HCT116 (cell line): ENCODE data around the gene TAF1D. TPM values are rescaled to one million over a fixed set of nuclear protein-coding genes. Genes with fewer than 3 reads are reported as not detected.

Experiments used
- ATAC-seq: fragments of 200-7000 bp; cut with Tn5 transposase; 2 replicates; pipeline ENCODE4 v1.9.1; 2020; ENCODE audit warnings: mild to moderate bottlenecking, moderate library complexity
- BruUV-seq: library from RNA; stranded (reverse); fragments of 400-500 nt; replicated peaks from 2 replicates; lab custom pipeline; 2021; lab: Mats Ljungman, UMichigan
- CTCF ChIA-PET: fragments of 300-600 bp; sonication (Branson Sonifier 250); formaldehyde crosslinking; loops from one replicate; lab custom pipeline; 2021; ENCODE audit warnings: antibody characterized with exemption; lab: Charles Lee
- POLR2A ChIA-PET: fragments of 300-600, 350-600 bp; sonication (Branson Sonifier 250); formaldehyde crosslinking; loops from one replicate; lab custom pipeline; 2021; ENCODE audit warnings: antibody characterized with exemption; lab: Charles Lee
- RAD21 ChIA-PET, 2 experiments: fragments of 300-600 bp; sonication (Branson Sonifier 250); formaldehyde crosslinking; loops; one replicate each; lab custom pipeline; 2023; ENCODE audit warnings: low total read pairs in 2 of 2; ENCODE audit not compliant: uncharacterized antibody in 2 of 2, unreplicated experiment in 2 of 2, low non-redundant PET in 1 of 2; lab: Charles Lee
- DNase-seq: peaks from one replicate; pipeline ENCODE4 v3.0.0-alpha.2; 2010; ENCODE audit warnings: low read depth, low spot score
- H2AFZ ChIP-seq: fragments of 200-600 bp; shearing (Covaris generic), sonication (generic); 2 replicates; pipeline ENCODE4 v1.6.1; 2017; ENCODE audit warnings: low read depth, mixed run types, mixed read lengths, antibody characterized with exemption, low read length; ENCODE audit not compliant: poor library complexity, severe bottlenecking
- H3K27ac ChIP-seq: 2 replicates; pipeline ENCODE4 v1.5.1; 2012; ENCODE audit warnings: low read depth, low read length
- H3K27me3 ChIP-seq: fragments of 200-600 bp; sonication (generic); 2 replicates; pipeline ENCODE4 v1.6.1; 2016; ENCODE audit warnings: mixed run types, low read length, mixed read lengths; ENCODE audit not compliant: insufficient read depth
- H3K36me3 ChIP-seq, 2 experiments: fragments of 200-500 bp in 1 of 2; fragments of 200-600 bp in 1 of 2; sonication (Bioruptor generic) in 1 of 2; sonication (generic) in 1 of 2; 2 replicates each; pipeline versions ENCODE4 v1.5.1 to v1.6.1; 2014 to 2016; ENCODE audit warnings: low read length in 2 of 2, inconsistent platforms in 1 of 2, mixed read lengths in 1 of 2, mixed run types in 1 of 2; ENCODE audit not compliant: insufficient read depth in 2 of 2, control insufficient read depth in 1 of 2
- H3K4me1 ChIP-seq, 2 experiments: fragments of 200-600 bp in 1 of 2; sonication (generic) in 1 of 2; 2 replicates each; pipeline versions ENCODE4 v1.5.1 to v1.6.1; 2012 to 2017; ENCODE audit warnings: low read length in 2 of 2, inconsistent platforms in 1 of 2, mild to moderate bottlenecking in 1 of 2, mixed read lengths in 1 of 2, mixed run types in 1 of 2, moderate library complexity in 1 of 2; ENCODE audit not compliant: insufficient read depth in 2 of 2, control insufficient read depth in 1 of 2
- H3K4me2 ChIP-seq: fragments of 200-600 bp; sonication (generic); 2 replicates; pipeline ENCODE4 v1.6.1; 2017; ENCODE audit warnings: mixed run types, low read length, mixed read lengths
- H3K4me3 ChIP-seq, 2 experiments: fragments of 200-600 bp in 1 of 2; sonication (generic) in 1 of 2; replicated peaks in 1 of 2; 2 replicates each; pipeline ENCODE4 v1.5.1; 2011 to 2016; ENCODE audit warnings: low read length in 2 of 2, control low read depth in 1 of 2, low read depth in 1 of 2, mild to moderate bottlenecking in 1 of 2, mixed read lengths in 1 of 2, mixed run types in 1 of 2
- H3K79me2 ChIP-seq: fragments of 200-600 bp; sonication (generic); 2 replicates; pipeline ENCODE4 v1.6.1; 2017; ENCODE audit warnings: mild to moderate bottlenecking, mixed run types, low read length, moderate library complexity, mixed read lengths; ENCODE audit not compliant: insufficient read depth
- H3K9ac ChIP-seq: fragments of 200-600 bp; sonication (generic); 2 replicates; pipeline ENCODE4 v1.6.1; 2016; ENCODE audit warnings: low read length, mixed read lengths
- H3K9me2 ChIP-seq: fragments of 200-600 bp; sonication (generic), shearing (Covaris generic); 2 replicates; pipeline ENCODE4 v1.6.1; 2017; ENCODE audit warnings: mixed run types, mild to moderate bottlenecking, moderate library complexity; ENCODE audit not compliant: insufficient read depth
- H3K9me3 ChIP-seq, 2 experiments: fragments of 200-500 bp in 1 of 2; fragments of 200-600 bp in 1 of 2; sonication (Bioruptor generic) in 1 of 2; sonication (generic) in 1 of 2; 2 replicates each; pipeline ENCODE4 v1.6.1; 2014 to 2017; ENCODE audit warnings: low read length in 2 of 2, mixed read lengths in 2 of 2, inconsistent platforms in 1 of 2, low read depth in 1 of 2, mild to moderate bottlenecking in 1 of 2, mixed run types in 1 of 2, moderate library complexity in 1 of 2; ENCODE audit not compliant: control insufficient read depth in 1 of 2, insufficient read depth in 1 of 2
- H4K20me1 ChIP-seq: fragments of 200-600 bp; sonication (generic), shearing (Covaris generic); 2 replicates; pipeline ENCODE4 v1.6.1; 2017; ENCODE audit warnings: mixed run types, mild to moderate bottlenecking, moderate library complexity; ENCODE audit not compliant: insufficient read depth
- ATF3 ChIP-seq: IDR thresholded peaks from 2 replicates; pipeline ENCODE4 v1.6.1; 2012
- EGR1 ChIP-seq: IDR thresholded peaks from 2 replicates; pipeline ENCODE4 v1.6.1; 2012; ENCODE audit warnings: low read depth
- EZH2 ChIP-seq: fragments of 200-600 bp; sonication (generic); IDR thresholded peaks from 2 replicates; pipeline ENCODE4 v1.6.1; 2017; ENCODE audit warnings: antibody characterized with exemption, mixed run types
- FOSL1 ChIP-seq: IDR thresholded peaks from 2 replicates; pipeline ENCODE4 v1.6.1; 2012; ENCODE audit warnings: low read depth
- JUND ChIP-seq: IDR thresholded peaks from 2 replicates; pipeline ENCODE4 v1.6.1; 2012
- POLR2A ChIP-seq: IDR thresholded peaks from 2 replicates; pipeline ENCODE4 v1.7.0; 2011; ENCODE audit warnings: borderline replicate concordance; ENCODE audit not compliant: insufficient read depth, insufficient read length; ENCODE audit errors: extremely low read depth
- RAD21 ChIP-seq: IDR thresholded peaks from 2 replicates; pipeline ENCODE4 v1.6.1; 2012; ENCODE audit warnings: low read depth, mild to moderate bottlenecking
- REST ChIP-seq: IDR thresholded peaks from 2 replicates; pipeline ENCODE4 v1.6.1; 2012; ENCODE audit warnings: low read depth
- SIN3A ChIP-seq: IDR thresholded peaks from 2 replicates; pipeline ENCODE4 v1.6.1; 2012; ENCODE audit warnings: low read depth
- SRF ChIP-seq: IDR thresholded peaks from 2 replicates; pipeline ENCODE4 v1.6.1; 2012; ENCODE audit warnings: low read depth
- TCF7L2 ChIP-seq: IDR thresholded peaks from 2 replicates; pipeline ENCODE4 v1.7.0; 2011; ENCODE audit warnings: borderline replicate concordance, inconsistent platforms; ENCODE audit not compliant: insufficient read depth, insufficient read length; ENCODE audit errors: extremely low read depth
- ZFX ChIP-seq: fragments of 450-650 bp; IDR thresholded peaks from 2 replicates; pipeline ENCODE4 v1.6.1; 2017
- ZNF274 ChIP-seq: fragments of 200-500 bp; sonication (Bioruptor generic); IDR thresholded peaks from 2 replicates; pipeline ENCODE4 v1.6.1; 2014; ENCODE audit warnings: mild to moderate bottlenecking, low read depth, low read length, inconsistent platforms
- intact Hi-C: fragments of 100-400 bp; cut with micrococcal nuclease; formaldehyde crosslinking; loops from 2 replicates; pipeline ENCODE4 v1.10.0; 2022
- total RNA-seq: library from RNA; stranded (reverse); gene quantifications from one replicate; pipeline ENCODE4 v1.2.1, GENCODE V29; 2021; ENCODE audit not compliant: unreplicated experiment

TAF1D gene
- total RNA-seq, 1 experiment from 2014 or later, result 267 TPM

GRCh38 chr11:93783362-93783761 lies 42.1 kb upstream of the TAF1D start:
- Histone ChIP-seq H3K4me1 (peaks cover 9 to 12% of the 10 kb centered on the region in 2 experiments; a peak in 3 of 4 replicates), H3K9ac (peak overlapping the region; percentile 98), H3K4me2 (peak overlapping the region; percentile 77), H2AFZ (no peak overlapping the region), H3K4me3 (peak overlapping the region; percentile 75 to 93)
- BruUV-seq, result no TSS peak
- ChIA-PET CTCF (interaction anchor here (1.1 kb wide), 1 partner anchor 112 kb away, joined by 4 read pairs; no protein-coding TSS in a partner anchor), POLR2A (interaction anchor here (1.2 to 2.3 kb wide), 3 partner anchors 42 to 53 kb away, joined by 4 to 39 read pairs (median 7); partner anchors contain the start of genes C11orf54 and TAF1D)
- no peak for ATAC-seq
- TF ChIP-seq ZNF274, result no peak
- TF ChIP-seq REST, result no peak
- no peak for TF ChIP-seq ATF3
- TF ChIP-seq EGR1, result no peak
- TF ChIP-seq SIN3A, result no peak
- no peak for TF ChIP-seq TCF7L2
- TF ChIP-seq EZH2, result no peak
- no peak for TF ChIP-seq JUND
- no peak for TF ChIP-seq POLR2A
- TF ChIP-seq ZFX, result no peak
- no peak for TF ChIP-seq FOSL1
- no peak for TF ChIP-seq RAD21
- no peak for TF ChIP-seq SRF
- TF ChIP-seq, all 23 proteins: peak for 0
- peaks cover 0 to 5% of the 10 kb centered on the region in 2 experiments; a peak in 2 of 4 replicates for H3K36me3 ChIP-seq
- intact Hi-C loops, result no loop called here
- peak overlapping the region; percentile 87; the same call in 1 of the 2 replicates for H3K27ac ChIP-seq
- H3K9me2 ChIP-seq, result no peaks in the 10 kb centered on the region
- no peaks in the 10 kb centered on the region for H3K27me3 ChIP-seq
- peaks cover 43% of the 10 kb centered on the region for H3K79me2 ChIP-seq
- peaks cover 15% of the 10 kb centered on the region; the same call in 1 of the 2 replicates for H4K20me1 ChIP-seq
- no peak for DNase-seq
- RAD21 ChIA-PET, result no interaction called here
- H3K9me3 ChIP-seq, result no peaks in the 10 kb centered on the region
